GM13977 (cell line): ENCODE data around the gene RASL11A.

Experiments
- DNase-seq: peaks from one replicate; pipeline ENCODE4 v3.0.0; 2012; ENCODE audit warnings: low spot score
- CTCF ChIP-seq: IDR thresholded peaks from 2 replicates; pipeline ENCODE4 v1.5.1; 2012; ENCODE audit warnings: mild to moderate bottlenecking, control low read depth; ENCODE audit not compliant: insufficient read depth; ENCODE audit errors: extremely low read depth, missing control alignments
- in situ Hi-C: fragments of 300-500 bp; cut with MboI; formaldehyde crosslinking; loops from one replicate; pipeline ENCODE4 v1.12.0; 2022; ENCODE audit warnings: low sequenced_read_pairs, low pct_unique_long_range_greater_than_20kb, mixed read lengths, inconsistent platforms; ENCODE audit not compliant: unreplicated experiment

RASL11A gene

DNA sequence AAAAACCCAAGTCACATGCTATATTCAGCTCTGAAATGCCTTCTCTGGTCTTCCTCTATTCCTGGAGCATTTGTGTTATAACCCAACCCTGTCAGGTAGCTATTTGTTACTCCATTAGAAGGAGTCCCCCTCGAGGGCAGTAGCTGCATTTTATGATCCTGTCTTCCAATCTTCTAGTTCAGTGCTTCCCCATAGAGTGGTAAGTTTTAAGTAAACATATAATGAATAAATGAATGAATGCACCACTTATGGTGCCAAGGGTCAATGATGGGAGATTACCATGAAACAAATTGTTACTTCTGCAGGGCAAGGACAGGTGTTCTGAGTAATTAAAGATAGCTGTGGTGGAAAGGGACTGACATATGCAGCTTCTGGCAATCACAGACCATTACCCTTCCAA is 4.0 kb downstream of the RASL11A start:
- no peak for TF ChIP-seq CTCF
- in situ Hi-C loops = no loop called here
- no peak for DNase-seq

DNA sequence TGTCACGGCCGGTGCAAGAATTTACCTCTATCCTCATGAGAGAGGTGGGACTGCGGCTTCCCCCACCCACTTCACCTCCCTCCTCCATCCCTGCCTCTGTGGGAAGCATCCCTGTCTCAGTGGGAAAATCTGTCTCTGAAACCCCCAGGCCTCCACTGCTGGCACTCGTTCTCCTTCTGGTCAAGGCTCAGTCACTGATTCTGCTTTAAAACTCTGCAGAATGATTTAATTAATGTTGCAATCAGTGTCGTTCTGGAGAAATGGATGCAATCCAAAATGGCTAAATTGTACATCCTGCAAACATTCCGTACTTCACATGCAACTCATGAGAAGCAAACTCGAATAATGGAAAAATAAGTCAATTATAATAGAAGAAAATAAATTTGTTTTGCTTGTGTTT is 5.6 kb downstream of the RASL11A start:
- in situ Hi-C loops = no loop called here
- DNase-seq = no peak
- no peak for TF ChIP-seq CTCF

DNA sequence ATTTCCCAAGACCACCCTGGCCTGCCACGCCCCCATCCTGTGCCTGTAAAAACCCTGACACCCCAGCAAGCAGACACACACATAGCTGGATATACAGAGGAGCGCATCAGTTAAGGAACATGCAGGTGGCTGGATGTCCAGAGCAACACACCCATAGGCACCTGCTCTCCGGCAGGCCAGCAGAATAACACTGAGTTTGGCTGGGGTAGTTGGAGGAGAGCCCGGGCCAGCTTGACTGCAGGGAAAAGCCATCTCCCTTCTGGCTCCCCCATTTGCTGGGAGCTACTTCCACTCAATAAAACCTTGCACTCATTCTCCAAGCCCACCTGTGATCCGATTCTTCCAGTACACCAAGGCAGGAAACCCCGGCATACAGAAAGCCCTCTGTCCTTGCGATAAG is 8.9 kb downstream of the RASL11A start:
- no peak for DNase-seq
- in situ Hi-C loops = no loop called here
- TF ChIP-seq CTCF = no peak

GRCh38 chr13:27280009-27280656 is 9.5 kb downstream of the RASL11A start:
- TF ChIP-seq CTCF = no peak
- in situ Hi-C loops = loop anchor here (10.0 kb wide), 1 partner anchor 305 kb away; no protein-coding TSS in a partner anchor
- DNase-seq = no peak

GRCh38 chr13:27280841-27281240 is 10.2 kb downstream of the RASL11A start:
- no peak for DNase-seq
- TF ChIP-seq CTCF = no peak
- in situ Hi-C loops = loop anchor here (10.0 kb wide), 1 partner anchor 306 kb away; no protein-coding TSS in a partner anchor

DNA sequence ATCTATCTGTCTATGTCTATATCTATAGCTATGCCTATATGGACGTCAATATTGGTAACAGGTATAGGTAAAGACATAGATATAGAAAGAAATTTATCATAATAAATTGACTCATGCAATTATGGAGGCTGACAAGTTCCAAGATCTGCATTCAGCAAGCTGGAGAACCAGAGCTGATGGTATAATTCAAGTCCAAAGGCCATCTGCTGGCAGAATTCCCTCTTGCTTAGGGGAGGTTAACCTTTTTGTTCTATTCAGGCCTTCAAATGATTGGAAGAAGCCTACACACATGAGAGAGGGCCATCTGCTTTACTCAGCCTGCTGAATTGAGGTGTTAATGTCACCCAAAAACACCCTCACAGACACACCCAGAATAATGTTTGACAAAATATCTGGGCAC is 10.8 kb downstream of the RASL11A start:
- in situ Hi-C loops = loop anchor here (10.0 kb wide), 1 partner anchor 307 kb away; no protein-coding TSS in a partner anchor
- no peak for DNase-seq
- no peak for TF ChIP-seq CTCF
